Effector memory CD8-positive, alpha-beta T cell (primary cell): ENCODE data around the gene KRT38.
"Not testable (repeated sequence)": the region's sequence is repeated elsewhere in the genome, so short reads cannot be mapped to it uniquely, and the experiment has no call there.

Experiments used
- ATAC-seq: fragments of 150-1000 bp; cut with Tn5 transposase; replicated peaks from 2 replicates; pipeline ENCODE4 v1.10.0; 2021; ENCODE audit warnings: mild to moderate bottlenecking, moderate library complexity
- DNase-seq, 3 experiments: peaks; one replicate each; pipeline ENCODE4 v3.0.0; 2021
- H3K27ac Mint-ChIP-seq, 2 donors: one replicate each; pipeline ENCODE4 v1.8.0; 2022; ENCODE audit warnings: mild to moderate bottlenecking in 2 of 2, mixed read lengths in 2 of 2, moderate library complexity in 2 of 2
- H3K27me3 Mint-ChIP-seq, 2 donors: one replicate each; pipeline ENCODE4 v1.8.0; 2022; ENCODE audit warnings: mixed read lengths in 2 of 2
- H3K36me3 Mint-ChIP-seq: one replicate; pipeline ENCODE4 v1.8.0; 2022; ENCODE audit warnings: mild to moderate bottlenecking, moderate library complexity, mixed read lengths; ENCODE audit not compliant: insufficient read depth
- H3K4me1 Mint-ChIP-seq, 2 donors: one replicate each; pipeline ENCODE4 v1.8.0; 2022; ENCODE audit warnings: low read depth in 2 of 2, mixed read lengths in 2 of 2
- H3K4me3 Mint-ChIP-seq, 2 donors: one replicate each; pipeline ENCODE4 v1.8.0; 2022; ENCODE audit warnings: mild to moderate bottlenecking in 2 of 2, mixed read lengths in 2 of 2, moderate library complexity in 2 of 2
- H3K9me3 Mint-ChIP-seq, 2 donors: one replicate each; pipeline ENCODE4 v1.8.0; 2022; ENCODE audit warnings: mixed read lengths in 2 of 2

Gene KRT38

GRCh38 chr17:41430376-41430775 is 10.4 kb downstream of the KRT38 start:
- H3K27me3 Mint-ChIP-seq, result peaks cover 28% of the 10 kb centered on the region in 2 donors
- H3K9me3 Mint-ChIP-seq, H3K4me1 Mint-ChIP-seq, ATAC-seq, DNase-seq, H3K27ac Mint-ChIP-seq, H3K4me3 Mint-ChIP-seq, H3K36me3 Mint-ChIP-seq: not testable (repeated sequence)

GRCh38 chr17:41429667-41430066 is 11.1 kb downstream of the KRT38 start:
- no peak for DNase-seq
- peaks cover 27 to 32% of the 10 kb centered on the region in 2 donors for H3K27me3 Mint-ChIP-seq
- no peak overlapping the region for H3K27ac Mint-ChIP-seq
- H3K4me1 Mint-ChIP-seq, result peaks cover 0 to 2% of the 10 kb centered on the region in 2 donors
- no peaks in the 10 kb centered on the region for H3K9me3 Mint-ChIP-seq
- H3K4me3 Mint-ChIP-seq, result no peak overlapping the region
- H3K36me3 Mint-ChIP-seq, result no peaks in the 10 kb centered on the region
- ATAC-seq, result no peak

- peaks cover 25 to 34% of the 10 kb centered on the region in 2 donors for H3K27me3 Mint-ChIP-seq
- H3K27ac Mint-ChIP-seq, result no peak overlapping the region
- no peak overlapping the region for H3K4me3 Mint-ChIP-seq
- H3K4me1 Mint-ChIP-seq, result peaks cover 0 to 2% of the 10 kb centered on the region in 2 donors
- H3K36me3 Mint-ChIP-seq, result no peaks in the 10 kb centered on the region
- DNase-seq (no peak), ATAC-seq (no peak)
- H3K9me3 Mint-ChIP-seq, result no peaks in the 10 kb centered on the region
These were observed 12.0 kb downstream of the KRT38 start for GRCh38 chr17:41428591-41429291.

GRCh38 chr17:41424111-41424635 is 16.6 kb downstream of the KRT38 start, which contains the start of gene KRT37:
TSS of gene KRT37 (minus strand) at chr17:41424585. CDS start at chr17:41424523, 62 bp downstream.
- H3K27ac Mint-ChIP-seq, result peak within 1 kb of the TSS in 1 of 2 donors; percentile 78
- no peaks in the 10 kb centered on the region for H3K36me3 Mint-ChIP-seq
- no peak within 1 kb of the TSS for H3K4me3 Mint-ChIP-seq
- ATAC-seq, result no peak
- peaks cover 26 to 35% of the 10 kb centered on the region in 2 donors for H3K27me3 Mint-ChIP-seq
- no peaks in the 10 kb centered on the region for H3K4me1 Mint-ChIP-seq
- DNase-seq, result no peak
- H3K9me3 Mint-ChIP-seq, result no peaks in the 10 kb centered on the region

GRCh38 chr17:41422586-41422985 is 18.2 kb downstream of the KRT38 start:
- not testable (repeated sequence) for H3K4me1 Mint-ChIP-seq, ATAC-seq, H3K27ac Mint-ChIP-seq, H3K36me3 Mint-ChIP-seq, H3K9me3 Mint-ChIP-seq, DNase-seq, H3K4me3 Mint-ChIP-seq
- H3K27me3 Mint-ChIP-seq, result peaks cover 19 to 26% of the 10 kb centered on the region in 2 donors

GRCh38 chr17:41421617-41422016 is 19.2 kb downstream of the KRT38 start:
- no peak for DNase-seq
- H3K27me3 Mint-ChIP-seq, result peaks cover 19 to 26% of the 10 kb centered on the region in 2 donors
- H3K9me3 Mint-ChIP-seq, result no peaks in the 10 kb centered on the region
- H3K27ac Mint-ChIP-seq, result no peak overlapping the region
- H3K4me3 Mint-ChIP-seq, result no peak overlapping the region
- peaks cover 0 to 3% of the 10 kb centered on the region in 2 donors for H3K4me1 Mint-ChIP-seq
- no peak for ATAC-seq
- H3K36me3 Mint-ChIP-seq, result no peaks in the 10 kb centered on the region

- no peak overlapping the region for H3K27ac Mint-ChIP-seq
- no peak overlapping the region for H3K4me3 Mint-ChIP-seq
- H3K4me1 Mint-ChIP-seq, result peaks cover 0 to 3% of the 10 kb centered on the region in 2 donors
- DNase-seq (no peak), ATAC-seq (no peak)
- H3K9me3 Mint-ChIP-seq, result no peaks in the 10 kb centered on the region
- peaks cover 19 to 26% of the 10 kb centered on the region in 2 donors for H3K27me3 Mint-ChIP-seq
- H3K36me3 Mint-ChIP-seq, result no peaks in the 10 kb centered on the region
These were observed 19.7 kb downstream of the KRT38 start for GRCh38 chr17:41421116-41421515.

GRCh38 chr17:41420134-41420533 is 20.6 kb downstream of the KRT38 start:
- peaks cover 0 to 3% of the 10 kb centered on the region in 2 donors for H3K4me1 Mint-ChIP-seq
- no peaks in the 10 kb centered on the region for H3K36me3 Mint-ChIP-seq
- H3K27ac Mint-ChIP-seq, result no peak overlapping the region
- H3K4me3 Mint-ChIP-seq, result no peak overlapping the region
- H3K9me3 Mint-ChIP-seq, result no peaks in the 10 kb centered on the region
- no peak for DNase-seq
- no peak for ATAC-seq
- peaks cover 13 to 26% of the 10 kb centered on the region in 2 donors for H3K27me3 Mint-ChIP-seq

GRCh38 chr17:41419716-41420115 is 21.1 kb downstream of the KRT38 start:
- DNase-seq, result no peak
- H3K9me3 Mint-ChIP-seq, result no peaks in the 10 kb centered on the region
- no peaks in the 10 kb centered on the region for H3K36me3 Mint-ChIP-seq
- peaks cover 0 to 3% of the 10 kb centered on the region in 2 donors for H3K4me1 Mint-ChIP-seq
- no peak overlapping the region for H3K27ac Mint-ChIP-seq
- no peak overlapping the region for H3K4me3 Mint-ChIP-seq
- peaks cover 12 to 26% of the 10 kb centered on the region in 2 donors for H3K27me3 Mint-ChIP-seq
- ATAC-seq, result no peak

- no peak for DNase-seq
- peaks cover 0 to 3% of the 10 kb centered on the region in 2 donors for H3K4me1 Mint-ChIP-seq
- H3K36me3 Mint-ChIP-seq, result no peaks in the 10 kb centered on the region
- H3K27ac Mint-ChIP-seq, result no peak overlapping the region
- H3K9me3 Mint-ChIP-seq, result no peaks in the 10 kb centered on the region
- no peak overlapping the region for H3K4me3 Mint-ChIP-seq
- no peak for ATAC-seq
- peaks cover 14 to 19% of the 10 kb centered on the region in 2 donors for H3K27me3 Mint-ChIP-seq
These were observed 22.5 kb downstream of the KRT38 start for GRCh38 chr17:41418116-41418860.

GRCh38 chr17:41417576-41418015 is 23.2 kb downstream of the KRT38 start:
- DNase-seq, result no peak
- ATAC-seq, result no peak
- H3K4me3 Mint-ChIP-seq, result no peak overlapping the region
- no peaks in the 10 kb centered on the region for H3K9me3 Mint-ChIP-seq
- peaks cover 0 to 3% of the 10 kb centered on the region in 2 donors for H3K4me1 Mint-ChIP-seq
- no peaks in the 10 kb centered on the region for H3K36me3 Mint-ChIP-seq
- peaks cover 8 to 13% of the 10 kb centered on the region in 2 donors for H3K27me3 Mint-ChIP-seq
- peak overlapping the region in 1 of 2 donors; percentile 44 for H3K27ac Mint-ChIP-seq

GRCh38 chr17:41417127-41417526 is 23.7 kb downstream of the KRT38 start:
- H3K27me3 Mint-ChIP-seq, result peaks cover 8 to 13% of the 10 kb centered on the region in 2 donors
- peak overlapping the region in 1 of 2 donors; percentile 44 for H3K27ac Mint-ChIP-seq
- H3K4me1 Mint-ChIP-seq, result peaks cover 0 to 3% of the 10 kb centered on the region in 2 donors
- ATAC-seq (no peak), DNase-seq (no peak)
- H3K9me3 Mint-ChIP-seq, result no peaks in the 10 kb centered on the region
- H3K36me3 Mint-ChIP-seq, result no peaks in the 10 kb centered on the region
- H3K4me3 Mint-ChIP-seq, result no peak overlapping the region

GRCh38 chr17:41416479-41416878 is 24.3 kb downstream of the KRT38 start:
- no peaks in the 10 kb centered on the region for H3K9me3 Mint-ChIP-seq
- no peak overlapping the region for H3K4me3 Mint-ChIP-seq
- no peak overlapping the region for H3K27ac Mint-ChIP-seq
- H3K4me1 Mint-ChIP-seq, result peaks cover 0 to 3% of the 10 kb centered on the region in 2 donors
- no peak for DNase-seq
- peak; percentile 24 for ATAC-seq
- H3K27me3 Mint-ChIP-seq, result peaks cover 8 to 11% of the 10 kb centered on the region in 2 donors
- no peaks in the 10 kb centered on the region for H3K36me3 Mint-ChIP-seq
